Measurements from ENCODE around the gene AACS. TPM values are rescaled to one million over a fixed set of nuclear protein-coding genes. Genes with fewer than 3 reads are reported as not detected.

Gene AACS
- total RNA-seq, 1 donor from 2014 or later: 21.7 TPM

DNA sequence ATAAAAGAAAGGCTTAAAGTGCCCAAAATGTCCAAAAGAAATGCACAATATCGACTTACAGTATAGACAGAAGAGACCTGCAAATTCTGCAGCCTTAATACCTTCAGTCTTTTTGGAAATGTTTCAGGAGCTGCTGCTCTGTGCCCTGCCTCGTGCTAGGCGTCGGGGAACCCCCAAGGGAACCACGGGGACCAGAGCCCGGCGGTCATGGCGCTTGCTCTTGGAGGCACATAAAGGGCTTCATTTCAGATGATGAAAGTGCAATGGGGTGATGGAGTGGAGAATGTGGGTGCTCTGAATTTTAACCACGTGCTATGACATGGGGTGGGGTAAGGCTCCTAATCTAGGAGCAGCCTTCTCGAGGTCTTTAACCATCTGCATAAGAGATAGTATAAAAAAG lies 14.8 kb upstream of the AACS start:
- no peaks in the 10 kb centered on the region for H3K27me3 ChIP-seq (ENCODE audit: low read depth)
- H3K9me3 ChIP-seq: no peaks in the 10 kb centered on the region
- intact Hi-C loops (cut with DNase I): no loop called here
- no peaks in the 10 kb centered on the region for H3K4me1 ChIP-seq
- no peaks in the 10 kb centered on the region for H3K36me3 ChIP-seq
- no peak overlapping the region for H3K4me3 ChIP-seq
- no peak overlapping the region for H3K27ac ChIP-seq
- no peak for ATAC-seq
- no peak for DNase-seq
- TF ChIP-seq, protein P1, sequence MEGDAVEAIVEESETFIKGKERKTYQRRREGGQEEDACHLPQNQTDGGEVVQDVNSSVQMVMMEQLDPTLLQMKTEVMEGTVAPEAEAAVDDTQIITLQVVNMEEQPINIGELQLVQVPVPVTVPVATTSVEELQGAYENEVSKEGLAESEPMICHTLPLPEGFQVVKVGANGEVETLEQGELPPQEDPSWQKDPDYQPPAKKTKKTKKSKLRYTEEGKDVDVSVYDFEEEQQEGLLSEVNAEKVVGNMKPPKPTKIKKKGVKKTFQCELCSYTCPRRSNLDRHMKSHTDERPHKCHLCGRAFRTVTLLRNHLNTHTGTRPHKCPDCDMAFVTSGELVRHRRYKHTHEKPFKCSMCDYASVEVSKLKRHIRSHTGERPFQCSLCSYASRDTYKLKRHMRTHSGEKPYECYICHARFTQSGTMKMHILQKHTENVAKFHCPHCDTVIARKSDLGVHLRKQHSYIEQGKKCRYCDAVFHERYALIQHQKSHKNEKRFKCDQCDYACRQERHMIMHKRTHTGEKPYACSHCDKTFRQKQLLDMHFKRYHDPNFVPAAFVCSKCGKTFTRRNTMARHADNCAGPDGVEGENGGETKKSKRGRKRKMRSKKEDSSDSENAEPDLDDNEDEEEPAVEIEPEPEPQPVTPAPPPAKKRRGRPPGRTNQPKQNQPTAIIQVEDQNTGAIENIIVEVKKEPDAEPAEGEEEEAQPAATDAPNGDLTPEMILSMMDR (IDR thresholded peaks at IDR 0.05): no peak

DNA sequence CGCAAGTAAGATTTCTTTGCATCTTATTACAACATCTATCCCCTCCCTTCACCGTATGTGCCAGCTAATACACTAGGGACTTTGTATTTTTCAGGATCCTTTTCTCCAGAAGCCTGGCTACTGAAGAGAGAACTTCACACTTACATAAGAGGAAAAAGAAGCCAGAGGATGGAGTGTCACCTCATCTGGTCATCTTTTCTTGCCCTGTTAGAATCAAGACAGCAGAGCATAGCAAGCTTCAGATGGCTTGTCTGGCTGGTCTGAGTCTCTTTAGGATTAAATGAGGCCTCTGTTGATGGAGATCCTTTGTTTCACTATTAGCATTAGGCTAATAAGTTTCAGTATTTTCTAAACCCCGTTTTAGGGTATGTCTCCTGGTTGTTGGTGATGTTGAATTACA lies 14.4 kb upstream of the AACS start:
- H3K4me1 ChIP-seq: no peaks in the 10 kb centered on the region
- intact Hi-C loops (cut with DNase I): no loop called here
- TF ChIP-seq, protein P1 (IDR thresholded peaks at IDR 0.05): no peak
- H3K4me3 ChIP-seq: no peak overlapping the region
- no peak overlapping the region for H3K27ac ChIP-seq
- DNase-seq (no peak), ATAC-seq (no peak)
- no peaks in the 10 kb centered on the region for H3K27me3 ChIP-seq (ENCODE audit: low read depth)
- H3K9me3 ChIP-seq: no peaks in the 10 kb centered on the region
- H3K36me3 ChIP-seq: no peaks in the 10 kb centered on the region

DNA sequence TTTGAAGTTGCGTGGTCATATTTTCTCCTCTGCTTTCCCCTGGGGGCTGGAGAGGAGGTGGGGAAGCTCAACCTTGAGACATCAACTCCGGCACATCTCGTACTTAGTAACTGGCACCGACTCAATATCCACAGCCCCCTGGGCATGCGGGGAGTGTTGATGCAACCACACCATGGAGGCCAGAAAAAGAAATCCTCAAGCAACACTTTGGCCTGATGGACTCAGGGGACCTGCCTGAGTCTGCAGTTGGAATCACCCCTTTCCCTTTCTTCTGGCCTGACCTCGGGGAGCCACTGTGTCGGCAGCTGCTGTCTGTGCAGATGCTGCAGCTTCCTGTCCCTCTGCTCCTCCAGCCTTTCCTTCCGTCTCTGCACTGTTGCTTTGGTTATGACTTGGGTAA lies 11.4 kb upstream of the AACS start:
- TF ChIP-seq, protein P1 (IDR thresholded peaks at IDR 0.05): no peak
- Histone ChIP-seq H3K27ac (no peak overlapping the region), H3K36me3 (no peaks in the 10 kb centered on the region), H3K4me1 (no peaks in the 10 kb centered on the region), H3K4me3 (no peak overlapping the region), H3K9me3 (no peaks in the 10 kb centered on the region), H3K27me3 (ENCODE audit: low read depth) (peaks cover 3% of the 10 kb centered on the region)
- ATAC-seq: no peak
- no peak for DNase-seq
- intact Hi-C loops (cut with DNase I): no loop called here

DNA sequence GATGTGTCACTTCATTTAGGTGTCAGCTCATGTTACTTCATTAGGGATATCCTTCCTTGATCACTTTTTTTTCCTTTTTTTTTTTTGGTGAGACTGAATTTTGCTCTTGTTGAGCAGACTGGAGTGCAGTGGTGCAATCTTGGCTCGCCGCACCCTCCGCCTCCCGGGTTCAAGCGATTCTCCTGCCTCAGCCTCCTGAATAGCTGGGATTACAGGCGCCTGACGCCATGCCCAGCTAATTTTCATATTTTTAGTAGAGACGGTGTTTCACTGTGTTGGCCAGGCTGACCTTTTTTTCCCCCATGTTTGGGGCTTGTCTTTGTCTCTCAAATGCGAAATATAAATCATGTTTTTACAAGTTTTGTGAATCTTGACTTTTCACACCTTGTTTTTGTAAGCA lies 9.6 kb upstream of the AACS start:
- DNase-seq (no peak), ATAC-seq (no peak)
- Histone ChIP-seq H3K9me3 (no peaks in the 10 kb centered on the region), H3K4me3 (no peak overlapping the region), H3K27me3 (ENCODE audit: low read depth) (peaks cover 3% of the 10 kb centered on the region), H3K4me1 (no peaks in the 10 kb centered on the region), H3K27ac (no peak overlapping the region), H3K36me3 (no peaks in the 10 kb centered on the region)
- TF ChIP-seq, protein P1 (IDR thresholded peaks at IDR 0.05): no peak
- intact Hi-C loops (cut with DNase I): no loop called here

DNA sequence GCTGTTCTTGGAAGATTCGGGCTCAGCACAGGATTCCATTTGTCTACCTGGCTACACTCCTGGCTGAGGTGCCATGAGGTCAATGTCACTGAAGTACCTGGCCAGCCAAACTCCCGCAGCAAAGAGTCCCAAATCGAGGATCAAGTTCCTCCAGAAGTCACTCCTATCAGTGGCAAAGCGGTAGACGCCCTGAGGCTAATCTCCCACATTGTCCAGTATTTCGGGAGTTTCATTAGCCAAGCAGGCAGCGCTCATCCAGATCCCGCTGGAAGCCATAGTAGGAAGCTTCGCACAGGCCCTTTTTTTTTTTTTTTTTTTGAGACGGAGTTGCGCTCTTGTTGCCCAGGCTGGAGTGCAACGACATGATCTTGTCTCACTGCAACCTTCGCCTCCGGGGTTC lies 8.9 kb upstream of the AACS start:
- Histone ChIP-seq H3K9me3 (no peaks in the 10 kb centered on the region), H3K27me3 (ENCODE audit: low read depth) (peaks cover 3% of the 10 kb centered on the region), H3K36me3 (no peaks in the 10 kb centered on the region), H3K27ac (no peak overlapping the region), H3K4me3 (no peak overlapping the region), H3K4me1 (no peaks in the 10 kb centered on the region)
- intact Hi-C loops (cut with DNase I): no loop called here
- TF ChIP-seq, protein P1 (IDR thresholded peaks at IDR 0.05): no peak
- no peak for DNase-seq
- no peak for ATAC-seq

DNA sequence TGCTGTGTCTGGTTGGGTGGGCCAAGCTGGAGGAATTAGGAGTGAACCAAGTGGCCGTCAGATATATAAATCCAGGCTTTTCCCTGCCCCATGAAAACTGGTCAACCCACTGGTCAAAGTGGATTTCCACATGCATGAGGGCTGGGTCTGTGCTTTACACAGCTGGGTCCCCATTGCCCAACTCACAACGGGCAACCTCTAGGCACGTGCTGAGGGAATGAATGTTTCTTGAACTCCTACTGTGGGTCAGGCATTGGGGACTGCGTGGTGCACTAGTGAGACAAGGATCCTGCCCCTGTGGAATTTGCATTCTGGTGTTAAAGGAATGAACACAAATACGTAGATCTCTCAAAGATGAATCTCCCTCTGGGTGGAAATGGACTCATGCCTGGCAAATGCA lies 7.5 kb upstream of the AACS start:
- H3K36me3 ChIP-seq: no peaks in the 10 kb centered on the region
- intact Hi-C loops (cut with DNase I): no loop called here
- no peak overlapping the region for H3K4me3 ChIP-seq
- ATAC-seq (no peak), DNase-seq (no peak)
- no peaks in the 10 kb centered on the region for H3K4me1 ChIP-seq
- TF ChIP-seq, protein P1 (IDR thresholded peaks at IDR 0.05): no peak
- H3K27me3 ChIP-seq (ENCODE audit: low read depth): peaks cover 3% of the 10 kb centered on the region
- no peaks in the 10 kb centered on the region for H3K9me3 ChIP-seq
- no peak overlapping the region for H3K27ac ChIP-seq
